Measurements from ENCODE around the gene MED12L.

DNA sequence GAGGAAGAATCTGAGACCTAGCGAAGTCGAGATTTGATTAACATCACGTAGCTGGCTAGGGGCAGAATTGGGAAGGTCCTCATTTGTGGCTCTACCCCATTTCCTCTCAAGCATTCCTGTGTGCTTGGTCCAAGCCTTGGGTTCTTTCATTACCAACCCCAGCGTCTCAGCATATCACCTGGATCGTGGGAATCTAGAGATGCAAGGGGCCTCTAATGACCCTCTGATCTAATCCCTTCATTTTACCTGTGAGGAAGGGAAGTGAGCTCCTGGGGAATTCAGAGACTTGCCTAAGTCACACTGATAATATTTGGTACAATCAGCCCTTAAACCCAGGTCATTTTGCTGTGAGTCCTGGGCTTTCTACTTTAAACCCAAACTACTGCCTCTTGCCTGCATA, 229.1 kb downstream of the MED12L start:
- TF ChIP-seq ESRRG (CRISPR knock-in tag; IDR thresholded peaks at IDR 0.05): no peak
- TF ChIP-seq, protein P1, sequence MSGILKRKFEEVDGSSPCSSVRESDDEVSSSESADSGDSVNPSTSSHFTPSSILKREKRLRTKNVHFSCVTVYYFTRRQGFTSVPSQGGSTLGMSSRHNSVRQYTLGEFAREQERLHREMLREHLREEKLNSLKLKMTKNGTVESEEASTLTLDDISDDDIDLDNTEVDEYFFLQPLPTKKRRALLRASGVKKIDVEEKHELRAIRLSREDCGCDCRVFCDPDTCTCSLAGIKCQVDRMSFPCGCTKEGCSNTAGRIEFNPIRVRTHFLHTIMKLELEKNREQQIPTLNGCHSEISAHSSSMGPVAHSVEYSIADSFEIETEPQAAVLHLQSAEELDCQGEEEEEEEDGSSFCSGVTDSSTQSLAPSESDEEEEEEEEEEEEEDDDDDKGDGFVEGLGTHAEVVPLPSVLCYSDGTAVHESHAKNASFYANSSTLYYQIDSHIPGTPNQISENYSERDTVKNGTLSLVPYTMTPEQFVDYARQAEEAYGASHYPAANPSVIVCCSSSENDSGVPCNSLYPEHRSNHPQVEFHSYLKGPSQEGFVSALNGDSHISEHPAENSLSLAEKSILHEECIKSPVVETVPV (CRISPR knock-in tag; IDR thresholded peaks at IDR 0.05): no peak
- no peak for TF ChIP-seq ZC3H10 (CRISPR knock-in tag; IDR thresholded peaks at IDR 0.05)
- TF ChIP-seq ZNF70 (CRISPR knock-in tag; IDR thresholded peaks at IDR 0.05): no peak
- TF ChIP-seq, protein P2, sequence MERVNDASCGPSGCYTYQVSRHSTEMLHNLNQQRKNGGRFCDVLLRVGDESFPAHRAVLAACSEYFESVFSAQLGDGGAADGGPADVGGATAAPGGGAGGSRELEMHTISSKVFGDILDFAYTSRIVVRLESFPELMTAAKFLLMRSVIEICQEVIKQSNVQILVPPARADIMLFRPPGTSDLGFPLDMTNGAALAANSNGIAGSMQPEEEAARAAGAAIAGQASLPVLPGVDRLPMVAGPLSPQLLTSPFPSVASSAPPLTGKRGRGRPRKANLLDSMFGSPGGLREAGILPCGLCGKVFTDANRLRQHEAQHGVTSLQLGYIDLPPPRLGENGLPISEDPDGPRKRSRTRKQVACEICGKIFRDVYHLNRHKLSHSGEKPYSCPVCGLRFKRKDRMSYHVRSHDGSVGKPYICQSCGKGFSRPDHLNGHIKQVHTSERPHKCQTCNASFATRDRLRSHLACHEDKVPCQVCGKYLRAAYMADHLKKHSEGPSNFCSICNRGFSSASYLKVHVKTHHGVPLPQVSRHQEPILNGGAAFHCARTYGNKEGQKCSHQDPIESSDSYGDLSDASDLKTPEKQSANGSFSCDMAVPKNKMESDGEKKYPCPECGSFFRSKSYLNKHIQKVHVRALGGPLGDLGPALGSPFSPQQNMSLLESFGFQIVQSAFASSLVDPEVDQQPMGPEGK (CRISPR knock-in tag; IDR thresholded peaks at IDR 0.05; ENCODE audit: borderline replicate concordance): no peak
- TF ChIP-seq PPARA (CRISPR knock-in tag; IDR thresholded peaks at IDR 0.05; ENCODE audit: borderline replicate concordance): no peak
- TF ChIP-seq ARNTL (CRISPR knock-in tag; IDR thresholded peaks at IDR 0.05; ENCODE audit: borderline replicate concordance, low read depth): no peak
- TF ChIP-seq BACH2 (CRISPR knock-in tag; IDR thresholded peaks at IDR 0.05; ENCODE audit: borderline replicate concordance): no peak
- no peak for TF ChIP-seq RARB (CRISPR knock-in tag; IDR thresholded peaks at IDR 0.05)
- TF ChIP-seq TOX (CRISPR knock-in tag; IDR thresholded peaks at IDR 0.05; ENCODE audit: borderline replicate concordance): no peak
